HEK293 (cell line): ENCODE results near the gene GPR158.

ENCODE experiments used
- PBX3 ChIP-seq: sonication (generic); formaldehyde crosslinking; IDR thresholded peaks from 2 replicates; pipeline ENCODE4 v1.8.1; 2022; ENCODE audit warnings: mild to moderate bottlenecking, moderate library complexity, missing genetic modification reagents
- ZNF19 ChIP-seq: fragments of 450-650 bp; formaldehyde crosslinking; IDR thresholded peaks from 2 replicates; pipeline ENCODE4; 2016; ENCODE audit warnings: missing biosample characterization, missing genetic modification characterization, low read depth
- ZNF221 ChIP-seq: fragments of 450-650 bp; formaldehyde crosslinking; IDR thresholded peaks from 2 replicates; pipeline ENCODE4 v1.5.1; 2017; ENCODE audit warnings: missing biosample characterization, missing genetic modification characterization, borderline replicate concordance
- ZNF830 ChIP-seq: fragments of 450-650 bp; IDR thresholded peaks from 2 replicates; pipeline ENCODE4 v1.5.0; 2018; ENCODE audit warnings: missing biosample characterization, missing genetic modification characterization, low read depth, mild to moderate bottlenecking, moderate library complexity

GRCh38 chr10:25457552-25457951 is 282.8 kb downstream of the GPR158 start:
- TF ChIP-seq ZNF830, result no peak
- TF ChIP-seq ZNF19 (tag by site-specific recombination), result no peak
- no peak for TF ChIP-seq ZNF221
- TF ChIP-seq PBX3 (CRISPR knock-in tag), result no peak
